Measurements from ENCODE around the gene CEP41.

Gene CEP41

DNA sequence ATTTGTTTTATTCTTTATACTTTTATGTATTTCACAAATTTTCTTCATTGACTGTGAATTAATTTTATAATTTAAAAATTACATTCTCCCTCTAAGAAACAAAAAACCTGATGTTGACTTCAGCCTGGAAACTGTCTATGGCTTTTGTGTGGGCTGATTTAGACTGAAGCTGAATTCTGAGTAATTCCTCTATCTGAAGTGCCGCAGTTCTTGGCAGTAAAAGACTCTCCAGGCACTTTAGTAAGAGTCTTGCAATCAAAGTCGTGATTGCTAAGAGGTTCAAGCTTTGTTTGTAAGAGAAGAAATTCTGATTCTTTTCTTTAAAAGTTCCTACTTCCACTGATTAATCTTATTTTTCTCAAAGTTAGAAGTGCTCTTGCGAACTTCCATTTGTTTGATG lies 3.4 kb upstream of the CEP41 start:
- no peak for DNase-seq (ENCODE audit: insufficient read length, low spot score)
- FAIRE-seq: no peak
- TF ChIP-seq POLR2A (IDR thresholded peaks at IDR 0.05; ENCODE audit: low read depth, low read length): no peak

DNA sequence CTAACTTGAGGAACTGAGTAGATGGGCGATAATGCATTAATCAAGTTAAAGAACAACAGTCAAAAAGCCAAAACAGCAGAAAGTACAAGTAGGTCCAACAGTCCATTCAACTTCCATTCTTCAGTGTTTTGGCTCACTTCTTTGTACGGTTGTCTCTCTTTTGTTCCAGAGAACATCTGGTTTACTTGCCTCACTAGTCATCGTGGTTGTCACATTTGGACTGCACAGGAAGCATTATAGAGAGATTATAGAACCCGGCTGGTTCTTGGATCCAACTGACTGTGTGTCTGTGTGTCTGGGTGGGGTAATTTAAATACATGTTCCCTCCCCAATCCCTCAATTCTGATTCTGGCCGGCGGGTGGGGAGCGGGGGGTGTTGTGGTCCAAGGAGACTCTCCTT lies 1.8 kb upstream of the CEP41 start:
- DNase-seq (ENCODE audit: insufficient read length, low spot score): no peak
- no peak for FAIRE-seq
- no peak for TF ChIP-seq POLR2A (IDR thresholded peaks at IDR 0.05; ENCODE audit: low read depth, low read length)

DNA sequence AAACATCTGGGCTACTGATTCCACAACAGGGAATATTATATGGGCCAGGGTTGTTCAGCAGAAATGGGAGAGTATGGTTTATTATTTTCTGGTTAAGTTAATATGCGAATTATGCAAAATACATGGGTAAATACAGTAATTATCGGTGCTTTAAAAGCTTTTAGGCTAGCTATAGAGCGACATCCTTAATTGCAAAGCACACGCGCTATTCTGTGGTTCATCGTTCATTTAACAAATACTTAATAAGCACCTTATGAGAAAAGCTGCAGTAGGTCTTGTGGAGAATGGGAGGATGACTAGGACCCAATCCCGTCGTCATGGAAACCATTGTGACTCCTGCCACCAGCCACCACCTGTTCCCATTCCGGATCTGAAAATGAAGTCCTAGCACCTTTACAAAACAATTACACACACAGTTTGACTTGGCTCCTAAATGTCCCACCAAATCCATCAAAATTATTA lies 623 bp upstream of the CEP41 start:
- no peak for DNase-seq (ENCODE audit: insufficient read length, low spot score)
- FAIRE-seq: no peak
- no peak for TF ChIP-seq POLR2A (IDR thresholded peaks at IDR 0.05; ENCODE audit: low read depth, low read length)

DNA sequence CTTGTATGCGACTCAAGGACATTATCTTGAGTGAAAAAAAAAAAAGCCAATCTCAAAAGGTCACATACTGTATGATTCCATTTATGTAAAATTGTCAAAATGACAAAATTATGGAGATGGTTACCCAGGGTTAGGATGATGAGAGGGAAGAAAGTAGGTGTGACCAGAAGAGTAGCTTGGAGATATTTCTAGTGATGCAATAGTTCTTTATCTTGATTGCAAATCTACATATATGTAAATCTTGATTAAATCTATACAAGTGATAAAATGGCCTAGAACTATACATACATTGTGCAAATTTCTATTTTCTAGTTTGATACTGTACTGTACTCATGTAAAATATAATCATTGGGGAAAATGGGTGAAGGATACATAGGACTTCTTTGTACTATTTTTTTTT lies 4.6 kb downstream of the CEP41 start:
- DNase-seq (ENCODE audit: insufficient read length, low spot score) (no peak), FAIRE-seq (no peak)
- TF ChIP-seq POLR2A (IDR thresholded peaks at IDR 0.05; ENCODE audit: low read depth, low read length): no peak

DNA sequence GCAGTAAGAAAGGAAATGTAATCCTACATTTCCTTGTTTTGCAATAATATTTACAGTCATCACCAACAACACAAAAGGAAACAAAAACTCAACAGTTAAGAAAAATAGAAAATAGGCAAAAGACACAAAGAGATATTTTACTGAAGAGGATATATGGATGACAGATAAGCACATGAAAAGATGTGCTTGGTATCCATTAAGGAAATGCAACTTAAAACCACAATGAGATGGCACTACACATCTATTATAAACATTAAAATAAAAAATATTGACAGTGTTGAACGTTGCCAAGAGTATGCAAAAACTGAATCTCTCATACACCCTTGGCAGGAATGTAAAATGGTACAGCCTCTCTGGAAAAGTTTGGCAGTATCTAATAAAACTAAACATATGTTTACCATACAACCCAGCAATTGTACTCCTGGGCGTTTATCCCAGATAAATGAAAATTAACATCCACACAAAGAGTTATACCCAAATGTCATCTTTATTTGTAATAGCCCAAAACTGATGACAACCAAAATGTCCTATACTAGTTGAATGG lies 5.4 kb downstream of the CEP41 start:
- FAIRE-seq (no peak), DNase-seq (ENCODE audit: insufficient read length, low spot score) (no peak)
- TF ChIP-seq POLR2A (IDR thresholded peaks at IDR 0.05; ENCODE audit: low read depth, low read length): no peak

DNA sequence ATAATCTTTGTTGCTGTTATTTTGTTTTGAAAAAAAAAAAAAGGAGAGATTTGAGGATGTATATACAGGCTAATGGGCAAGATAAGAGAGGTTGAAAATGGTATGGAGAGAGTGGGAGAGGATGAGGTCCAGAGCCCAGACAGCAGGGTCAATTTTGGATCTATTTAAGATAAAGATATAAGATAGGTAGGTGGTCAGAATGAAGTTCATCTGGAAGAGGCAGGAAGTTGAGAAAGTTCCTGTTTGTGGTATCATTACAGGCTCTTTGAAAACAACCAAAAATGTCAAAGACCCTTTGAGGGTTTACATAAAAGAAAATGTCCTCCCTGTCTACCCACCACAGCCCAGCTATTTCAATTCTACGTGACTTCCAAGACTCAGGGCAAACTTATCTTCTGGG lies 7.5 kb downstream of the CEP41 start:
- no peak for TF ChIP-seq POLR2A (IDR thresholded peaks at IDR 0.05; ENCODE audit: low read depth, low read length)

DNA sequence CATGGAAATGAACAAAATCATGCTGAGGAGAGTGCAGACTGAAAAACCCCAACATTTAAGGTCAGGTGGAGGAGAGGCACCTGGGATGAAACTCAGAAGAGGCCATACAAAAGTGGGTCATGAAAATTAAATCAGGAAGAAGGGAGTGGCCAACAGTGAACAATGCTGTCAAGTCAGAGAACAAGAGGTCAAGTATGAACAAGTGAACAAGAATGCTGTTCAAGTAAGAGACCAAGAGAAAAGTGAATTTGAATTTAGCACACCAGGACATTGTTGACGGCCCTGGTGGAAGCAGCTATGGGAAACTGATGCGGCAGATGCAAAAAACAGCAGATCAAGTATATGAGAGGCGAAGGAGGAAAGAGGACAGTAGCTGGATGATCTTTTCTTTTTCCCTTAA lies 7.9 kb downstream of the CEP41 start:
- no peak for FAIRE-seq
- TF ChIP-seq POLR2A (IDR thresholded peaks at IDR 0.05; ENCODE audit: low read depth, low read length): no peak
- DNase-seq (ENCODE audit: insufficient read length, low spot score): no peak

More for the DNA sequence above, 7.5 kb downstream of the CEP41 start:
- no peak for FAIRE-seq
- DNase-seq (ENCODE audit: insufficient read length, low spot score): no peak

DNA sequence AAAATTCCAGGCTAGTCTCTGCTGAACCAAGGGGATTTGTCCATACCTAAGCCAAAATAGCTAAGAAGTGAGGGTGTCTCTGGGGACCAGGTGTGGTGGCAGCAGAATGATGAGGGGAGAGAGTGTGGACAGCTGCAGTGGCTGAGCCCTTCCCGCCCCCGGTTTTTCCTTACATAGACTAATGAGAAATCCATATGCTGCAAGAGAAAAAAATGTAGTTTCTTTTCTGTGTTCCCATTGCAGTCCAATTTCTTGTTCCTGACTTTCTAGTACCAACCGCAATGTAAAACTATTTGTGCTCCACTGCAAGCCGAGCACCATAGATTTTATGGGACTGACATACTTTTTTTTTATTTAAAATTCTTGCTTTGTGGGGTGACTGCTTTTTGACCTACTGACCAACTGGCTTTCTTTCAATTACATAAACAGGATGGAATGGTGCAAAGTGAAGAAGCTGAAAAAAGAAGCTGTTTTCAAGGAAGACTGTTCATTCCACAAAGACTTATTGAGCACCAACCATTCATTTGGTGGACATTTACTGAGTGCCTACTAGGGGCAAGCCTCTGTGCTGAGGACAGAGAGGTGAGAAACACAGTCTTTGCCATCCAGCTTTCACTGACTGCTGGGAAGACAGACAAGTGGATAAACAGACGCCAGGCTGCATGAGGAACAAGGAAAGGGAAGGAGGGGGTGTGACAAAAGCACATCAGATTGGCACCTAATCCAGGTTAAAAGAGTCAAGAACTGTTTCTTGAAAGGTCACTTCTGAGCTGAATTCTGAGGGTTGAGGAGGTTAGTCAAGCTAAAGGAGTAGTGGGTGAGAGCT lies 9.8 kb downstream of the CEP41 start:
- FAIRE-seq (no peak), DNase-seq (ENCODE audit: insufficient read length, low spot score) (no peak)
- TF ChIP-seq POLR2A (IDR thresholded peaks at IDR 0.05; ENCODE audit: low read depth, low read length): no peak

DNA sequence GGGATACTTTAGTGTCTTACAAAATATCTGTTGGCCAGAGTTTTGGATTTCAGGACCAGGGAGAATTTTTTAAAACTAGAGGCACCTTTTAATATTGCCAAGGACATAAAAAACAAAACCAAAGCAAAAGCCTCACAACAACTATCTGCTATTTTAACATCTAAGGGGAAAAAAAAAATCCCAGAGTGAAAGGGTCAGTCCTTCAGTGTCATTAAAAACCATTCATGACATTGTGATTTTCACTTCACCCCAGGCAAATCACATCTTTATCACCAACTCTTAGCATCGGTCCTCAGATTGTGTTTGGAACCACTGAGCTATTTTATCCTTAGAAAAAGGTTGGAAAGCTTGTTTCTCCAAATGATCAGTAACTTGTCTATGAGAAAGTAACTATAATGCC lies 10.7 kb downstream of the CEP41 start:
- DNase-seq (ENCODE audit: insufficient read length, low spot score) (no peak), FAIRE-seq (no peak)
- no peak for TF ChIP-seq POLR2A (IDR thresholded peaks at IDR 0.05; ENCODE audit: low read depth, low read length)

DNA sequence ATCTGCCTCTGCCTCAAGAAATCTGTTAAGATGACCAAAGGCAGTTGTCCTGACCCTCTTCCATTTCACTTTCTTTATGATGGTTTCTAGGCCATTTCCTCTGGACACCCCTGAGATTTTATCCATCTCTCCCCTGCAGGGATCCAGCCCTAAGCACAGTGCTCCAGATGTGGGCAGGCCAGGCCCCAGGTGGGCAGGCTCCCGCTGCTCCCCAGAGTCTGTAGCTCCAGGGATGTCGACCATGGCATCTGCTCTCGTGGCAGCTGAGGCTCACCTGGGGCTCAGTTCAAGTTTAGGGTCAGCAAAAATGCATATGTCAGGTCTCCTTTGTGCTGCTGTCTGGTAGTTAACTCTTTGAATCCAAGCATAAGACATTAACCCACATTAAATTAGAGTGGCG lies 11.8 kb downstream of the CEP41 start:
- DNase-seq (ENCODE audit: insufficient read length, low spot score) (no peak), FAIRE-seq (no peak)
- no peak for TF ChIP-seq POLR2A (IDR thresholded peaks at IDR 0.05; ENCODE audit: low read depth, low read length)

DNA sequence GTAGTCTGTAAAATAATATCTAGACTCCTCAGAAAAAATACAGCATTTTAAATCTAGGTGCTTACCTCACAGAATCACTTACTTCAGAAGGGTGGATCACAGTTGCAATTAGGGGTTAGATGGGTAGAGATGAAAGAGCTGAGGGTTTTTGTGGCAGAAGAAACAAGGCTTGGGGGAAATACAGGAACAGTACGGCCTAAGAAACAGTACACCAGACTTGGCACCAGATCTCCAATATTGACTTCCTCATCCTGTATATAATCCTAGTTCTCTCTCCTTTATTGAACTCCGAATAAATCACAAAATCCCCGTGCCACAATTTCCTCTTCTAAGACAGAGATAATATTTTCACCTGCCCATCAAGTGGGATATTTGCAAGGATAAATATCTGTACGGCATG lies 14.3 kb downstream of the CEP41 start:
- TF ChIP-seq POLR2A (IDR thresholded peaks at IDR 0.05; ENCODE audit: low read depth, low read length): no peak
- FAIRE-seq (no peak), DNase-seq (ENCODE audit: insufficient read length, low spot score) (no peak)

DNA sequence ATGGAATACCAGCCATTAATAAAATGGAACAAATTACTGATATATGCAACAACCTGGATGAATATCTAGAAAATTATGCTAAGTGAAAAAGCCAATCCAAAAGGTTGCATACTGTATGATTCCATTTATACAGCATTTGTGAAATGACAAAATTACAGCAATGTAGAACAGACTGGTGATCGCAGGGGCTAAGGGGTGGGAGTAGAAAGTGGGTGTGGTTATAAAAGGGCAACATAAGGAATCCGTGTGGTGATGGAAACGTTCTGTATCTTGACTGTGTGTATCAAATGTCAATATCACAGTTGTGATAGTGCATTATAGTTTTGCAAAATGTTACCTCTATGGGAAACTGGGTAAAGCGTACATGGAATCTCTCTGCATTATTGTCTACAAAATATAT lies 15.0 kb downstream of the CEP41 start:
- FAIRE-seq (no peak), DNase-seq (ENCODE audit: insufficient read length, low spot score) (no peak)
- no peak for TF ChIP-seq POLR2A (IDR thresholded peaks at IDR 0.05; ENCODE audit: low read depth, low read length)

DNA sequence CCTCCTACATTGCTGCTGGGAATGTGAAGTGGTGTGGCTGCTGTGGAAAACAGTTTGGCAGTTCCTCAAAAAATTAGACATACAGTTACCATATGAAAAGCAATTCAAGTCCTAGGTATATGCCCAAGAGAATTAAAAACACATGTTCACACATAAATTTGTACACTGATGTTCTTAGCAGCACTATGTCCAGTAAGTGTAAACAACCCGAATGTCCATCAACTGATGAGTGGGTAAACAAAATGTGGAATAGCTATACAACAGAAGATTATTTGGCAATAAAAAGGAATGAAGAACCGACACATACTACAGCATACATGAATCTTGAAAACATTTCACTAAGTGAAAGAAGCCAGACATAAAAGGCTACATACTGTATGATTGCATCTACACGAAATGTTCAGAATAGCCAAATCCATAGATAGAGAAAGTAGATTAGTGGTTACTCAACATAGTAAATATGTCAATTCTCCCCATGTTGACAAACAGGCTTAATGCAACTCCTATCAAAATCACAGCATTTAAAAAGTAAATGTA lies 17.2 kb downstream of the CEP41 start:
- no peak for TF ChIP-seq POLR2A (IDR thresholded peaks at IDR 0.05; ENCODE audit: low read depth, low read length)
- DNase-seq (ENCODE audit: insufficient read length, low spot score) (no peak), FAIRE-seq (no peak)

DNA sequence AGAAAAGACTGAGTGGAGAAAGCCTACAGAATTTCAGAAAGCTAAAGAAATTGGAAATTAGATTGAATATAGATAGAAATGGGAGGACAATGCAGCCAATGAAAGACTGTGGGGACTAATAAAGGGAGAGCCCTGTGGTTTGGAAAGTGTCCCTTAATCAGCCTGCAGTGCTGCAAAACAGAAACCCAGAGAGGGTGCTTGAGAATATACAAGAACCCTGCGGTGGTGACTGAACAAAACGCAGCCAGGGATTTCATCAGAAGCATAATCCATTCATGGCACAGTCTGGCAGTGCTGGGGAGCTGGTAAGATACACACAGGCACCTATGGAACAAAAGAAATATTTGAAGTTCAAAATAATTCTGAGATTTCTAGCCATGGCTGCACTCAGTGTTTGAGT lies 19.1 kb downstream of the CEP41 start:
- DNase-seq (ENCODE audit: insufficient read length, low spot score): no peak
- FAIRE-seq: no peak
- TF ChIP-seq POLR2A (IDR thresholded peaks at IDR 0.05; ENCODE audit: low read depth, low read length): no peak
